Endothelial cell (in vitro differentiated cells): ENCODE measurements around the gene SH2B2. TPM values are rescaled to one million over a fixed set of nuclear protein-coding genes. Genes with fewer than 3 reads are reported as not detected.

ENCODE experiments used
- DNase-seq: peaks from one replicate; pipeline ENCODE4 v3.0.0; 2021; ENCODE audit warnings: low spot score
- H3K27ac Mint-ChIP-seq: one replicate; pipeline ENCODE4 v1.8.0; 2021; ENCODE audit warnings: mixed read lengths, inconsistent platforms; ENCODE audit not compliant: unreplicated experiment
- H3K27me3 Mint-ChIP-seq: one replicate; pipeline ENCODE4 v1.8.0; 2021; ENCODE audit warnings: mild to moderate bottlenecking, moderate library complexity, mixed read lengths, inconsistent platforms; ENCODE audit not compliant: unreplicated experiment
- H3K36me3 Mint-ChIP-seq: one replicate; pipeline ENCODE4 v1.8.0; 2021; ENCODE audit warnings: mild to moderate bottlenecking, low read depth, mixed read lengths, inconsistent platforms; ENCODE audit not compliant: unreplicated experiment
- H3K4me1 Mint-ChIP-seq: one replicate; pipeline ENCODE4 v1.8.0; 2021; ENCODE audit warnings: mild to moderate bottlenecking, mixed read lengths, inconsistent platforms; ENCODE audit not compliant: unreplicated experiment
- H3K4me3 Mint-ChIP-seq: one replicate; pipeline ENCODE4 v1.8.0; 2021; ENCODE audit warnings: mild to moderate bottlenecking, mixed read lengths, inconsistent platforms; ENCODE audit not compliant: unreplicated experiment
- H3K9me3 Mint-ChIP-seq: one replicate; pipeline ENCODE4 v1.8.0; 2021; ENCODE audit warnings: mixed read lengths, inconsistent platforms; ENCODE audit not compliant: unreplicated experiment
- total RNA-seq: library from RNA; stranded (reverse); fragmentation: NEBNext Ultra II Directional; extraction: Animal tissue kit (Norgen Biotek cat#: 25700); gene quantifications from one replicate; pipeline ENCODE4 v1.2.1, GENCODE V29; 2021; ENCODE audit not compliant: unreplicated experiment
- TF ChIP-seq, protein P1 (sequence below): fragments of 200-600 bp; sonication (generic); IDR thresholded peaks from one replicate; pipeline ENCODE4 v1.5.0; 2021; ENCODE audit warnings: antibody characterized with exemption; ENCODE audit not compliant: unreplicated experiment

SH2B2 gene
- total RNA-seq, 1 donor from 2014 or later = 2.6 TPM

DNA sequence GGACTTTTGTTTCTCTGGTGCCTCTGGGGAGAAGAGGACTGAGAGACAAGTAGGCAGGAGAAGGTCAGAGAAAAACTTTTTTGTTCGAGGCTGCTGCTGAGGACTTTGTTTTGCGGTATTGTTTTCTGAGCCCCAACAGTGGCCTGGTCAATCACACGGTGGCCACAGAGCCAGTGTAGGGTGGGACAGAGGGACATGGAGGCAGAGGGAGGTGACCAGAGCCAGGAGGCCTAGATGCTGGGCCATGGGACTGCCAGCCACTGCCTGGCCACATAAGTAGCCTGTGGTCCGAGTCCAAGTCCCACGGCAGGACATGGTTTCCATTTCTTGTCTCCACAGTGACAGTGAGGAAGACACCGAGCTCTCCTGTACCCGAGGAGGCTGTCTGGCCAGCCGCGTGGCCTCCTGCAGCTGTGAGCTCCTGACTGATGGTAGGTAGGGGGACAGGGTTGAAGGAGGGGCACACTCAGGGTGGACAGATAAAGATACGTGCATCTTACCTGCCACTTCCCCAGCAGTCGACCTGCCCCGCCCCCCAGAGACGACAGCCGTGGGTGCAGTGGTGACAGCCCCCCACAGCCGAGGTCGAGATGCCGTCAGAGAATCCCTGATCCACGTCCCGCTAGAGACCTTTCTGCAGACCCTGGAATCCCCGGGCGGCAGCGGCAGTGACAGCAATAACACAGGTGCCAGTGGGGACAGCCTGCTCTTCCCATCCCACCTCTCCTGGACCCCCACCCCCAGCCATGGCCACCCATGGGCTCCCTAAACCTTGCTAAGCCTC lies 27.5 kb downstream of the SH2B2 start:
- Mint-ChIP-seq H3K4me1 (no peaks in the 10 kb centered on the region), H3K27ac (no peak overlapping the region), H3K9me3 (no peaks in the 10 kb centered on the region), H3K36me3 (no peaks in the 10 kb centered on the region), H3K27me3 (peaks cover 2% of the 10 kb centered on the region), H3K4me3 (no peak overlapping the region)
- DNase-seq = no peak
- TF ChIP-seq, protein P1, sequence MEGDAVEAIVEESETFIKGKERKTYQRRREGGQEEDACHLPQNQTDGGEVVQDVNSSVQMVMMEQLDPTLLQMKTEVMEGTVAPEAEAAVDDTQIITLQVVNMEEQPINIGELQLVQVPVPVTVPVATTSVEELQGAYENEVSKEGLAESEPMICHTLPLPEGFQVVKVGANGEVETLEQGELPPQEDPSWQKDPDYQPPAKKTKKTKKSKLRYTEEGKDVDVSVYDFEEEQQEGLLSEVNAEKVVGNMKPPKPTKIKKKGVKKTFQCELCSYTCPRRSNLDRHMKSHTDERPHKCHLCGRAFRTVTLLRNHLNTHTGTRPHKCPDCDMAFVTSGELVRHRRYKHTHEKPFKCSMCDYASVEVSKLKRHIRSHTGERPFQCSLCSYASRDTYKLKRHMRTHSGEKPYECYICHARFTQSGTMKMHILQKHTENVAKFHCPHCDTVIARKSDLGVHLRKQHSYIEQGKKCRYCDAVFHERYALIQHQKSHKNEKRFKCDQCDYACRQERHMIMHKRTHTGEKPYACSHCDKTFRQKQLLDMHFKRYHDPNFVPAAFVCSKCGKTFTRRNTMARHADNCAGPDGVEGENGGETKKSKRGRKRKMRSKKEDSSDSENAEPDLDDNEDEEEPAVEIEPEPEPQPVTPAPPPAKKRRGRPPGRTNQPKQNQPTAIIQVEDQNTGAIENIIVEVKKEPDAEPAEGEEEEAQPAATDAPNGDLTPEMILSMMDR = no peak

GRCh38 chr7:102317231-102318059 lies 30.8 kb downstream of the SH2B2 start:
- no peaks in the 10 kb centered on the region for H3K36me3 Mint-ChIP-seq
- H3K27ac Mint-ChIP-seq = no peak overlapping the region
- no peaks in the 10 kb centered on the region for H3K9me3 Mint-ChIP-seq
- no peak overlapping the region for H3K4me3 Mint-ChIP-seq
- H3K4me1 Mint-ChIP-seq = peaks cover under 1% of the 10 kb centered on the region
- peaks cover 6% of the 10 kb centered on the region for H3K27me3 Mint-ChIP-seq
- TF ChIP-seq, protein P1 = no peak
- DNase-seq = no peak

DNA sequence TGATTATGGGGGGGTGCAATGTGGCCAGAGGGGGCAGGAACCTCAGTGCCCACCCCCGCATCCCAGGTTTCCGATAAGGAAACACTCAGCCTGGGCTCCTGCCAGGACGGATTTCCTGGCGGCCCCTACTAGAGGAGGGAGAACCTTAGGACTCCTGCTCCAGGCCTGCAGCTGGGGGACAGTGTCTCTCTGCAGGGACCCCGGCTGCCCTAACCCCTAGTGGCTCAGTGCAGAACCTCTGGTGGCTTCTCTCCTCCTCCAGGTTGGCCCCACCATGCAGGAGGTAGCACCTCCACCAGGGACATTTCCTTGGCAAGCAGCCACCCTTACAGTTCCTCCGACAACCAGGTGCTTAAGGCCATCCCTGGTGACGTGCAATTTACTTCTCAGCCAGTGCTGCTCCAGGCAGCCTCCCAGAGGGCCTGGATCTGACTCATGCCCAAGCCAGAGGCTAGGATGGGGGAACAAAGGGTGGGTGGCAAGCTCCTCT lies 31.9 kb downstream of the SH2B2 start:
- H3K27me3 Mint-ChIP-seq = peaks cover 13% of the 10 kb centered on the region
- no peak for DNase-seq

DNA sequence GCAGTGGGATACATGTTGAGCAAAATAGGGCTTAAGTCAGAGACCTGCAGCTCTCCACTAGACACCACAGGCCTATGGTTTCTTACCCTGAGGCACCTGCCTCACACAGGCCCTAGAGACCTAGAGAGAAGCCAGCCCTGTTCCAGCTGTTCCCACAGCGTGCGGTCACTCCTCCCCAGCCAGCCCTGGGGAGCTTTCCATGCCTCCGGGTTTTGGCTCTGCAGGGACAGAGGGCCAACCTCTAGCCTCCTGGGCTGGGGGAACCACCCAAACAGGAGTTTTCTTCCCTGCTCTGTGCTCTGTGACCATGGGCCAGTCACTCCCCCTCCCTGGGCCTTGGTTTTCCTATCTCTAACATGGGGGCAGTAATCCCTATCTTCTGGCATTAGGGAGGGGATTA lies 33.0 kb downstream of the SH2B2 start:
- Mint-ChIP-seq H3K9me3 (no peaks in the 10 kb centered on the region), H3K27me3 (peaks cover 10% of the 10 kb centered on the region), H3K4me1 (peaks cover 4% of the 10 kb centered on the region), H3K4me3 (no peak overlapping the region), H3K27ac (no peak overlapping the region), H3K36me3 (no peaks in the 10 kb centered on the region)
- TF ChIP-seq, protein P1 = no peak
- no peak for DNase-seq

More for the DNA sequence above, 31.9 kb downstream of the SH2B2 start:
- H3K4me1 Mint-ChIP-seq = peaks cover 4% of the 10 kb centered on the region
- TF ChIP-seq, protein P1 = no peak
- H3K9me3 Mint-ChIP-seq = no peaks in the 10 kb centered on the region
- no peak overlapping the region for H3K27ac Mint-ChIP-seq
- H3K4me3 Mint-ChIP-seq = no peak overlapping the region
- no peaks in the 10 kb centered on the region for H3K36me3 Mint-ChIP-seq

GRCh38 chr7:102320181-102320580 lies 33.5 kb downstream of the SH2B2 start:
- H3K27ac Mint-ChIP-seq = no peak overlapping the region
- no peak for DNase-seq
- H3K27me3 Mint-ChIP-seq = peaks cover 10% of the 10 kb centered on the region
- no peaks in the 10 kb centered on the region for H3K36me3 Mint-ChIP-seq
- H3K4me1 Mint-ChIP-seq = peaks cover 4% of the 10 kb centered on the region
- H3K9me3 Mint-ChIP-seq = no peaks in the 10 kb centered on the region
- no peak overlapping the region for H3K4me3 Mint-ChIP-seq
- TF ChIP-seq, protein P1 = no peak
